HepG2 (cell line): ENCODE data around the gene CEP128. TPM values are rescaled to one million over a fixed set of nuclear protein-coding genes. Genes with fewer than 3 reads are reported as not detected.

Experiments
- ATAC-seq: fragments of 200-7000 bp; cut with Tn5 transposase; 3 replicates; pipeline ENCODE4 v1.9.1; 2020; ENCODE audit warnings: mild to moderate bottlenecking, moderate library complexity
- BruUV-seq: library from RNA; stranded (reverse); fragments of 400-500 nt; replicated peaks from 2 replicates; lab custom pipeline; 2021; lab: Mats Ljungman, UMichigan
- CTCF ChIA-PET: fragments of 300-600 bp; formaldehyde crosslinking; extraction: SDS; loops from one replicate; lab custom pipeline; 2021; ENCODE audit warnings: low total read pairs, inconsistent platforms, low intra/inter-chr PET ratio; lab: Yijun Ruan, JAX
- POLR2A ChIA-PET: fragments of 350-600 bp; sonication (Branson Sonifier 250); formaldehyde crosslinking; loops from one replicate; lab custom pipeline; 2020; ENCODE audit warnings: antibody characterized with exemption, inconsistent platforms; lab: Yijun Ruan, JAX
- DNase-seq: peaks from one replicate; pipeline ENCODE4 v3.0.0-alpha.2; 2015; ENCODE audit warnings: low spot score
- FAIRE-seq: peaks from 3 replicates; lab custom pipeline; 2011; peaks lifted over from hg19 to GRCh38; lab: Jason Lieb, UNC
- H2AFZ ChIP-seq: one replicate; pipeline ENCODE4 v1.6.1; 2011; ENCODE audit warnings: low read length, inconsistent platforms
- H3K27ac ChIP-seq: fragments of 300-600 bp; 3 replicates; pipeline ENCODE4 v1.8.0; 2011; ENCODE audit warnings: mixed run types, mild to moderate bottlenecking, mixed read lengths, low read length, inconsistent platforms; ENCODE audit not compliant: insufficient read depth; ENCODE audit errors: extremely low read length
- H3K27me3 ChIP-seq, 2 experiments: fragments of 200-600 bp in 1 of 2; 2 replicates in 1 of 2; 3 replicates in 1 of 2; pipeline versions ENCODE4 v1.6.0 to v1.8.0; 2011; ENCODE audit warnings: low read length in 2 of 2, mild to moderate bottlenecking in 2 of 2, moderate library complexity in 2 of 2, inconsistent platforms in 1 of 2; ENCODE audit not compliant: insufficient read depth in 2 of 2, control insufficient read depth in 1 of 2
- H3K36me3 ChIP-seq, 2 experiments: fragments of 200-600 bp in 1 of 2; replicated peaks in 1 of 2; 2 replicates in 1 of 2; 3 replicates in 1 of 2; pipeline versions ENCODE4 v1.5.1 to v1.8.0; 2011; ENCODE audit warnings: low read length in 2 of 2, inconsistent platforms in 1 of 2; ENCODE audit not compliant: insufficient read depth in 2 of 2, control insufficient read depth in 1 of 2
- H3K4me1 ChIP-seq: 2 replicates; pipeline ENCODE4 v1.5.1; 2012; ENCODE audit warnings: low read length, inconsistent platforms; ENCODE audit not compliant: insufficient read depth
- H3K4me2 ChIP-seq: 2 replicates; pipeline ENCODE4 v1.6.0; 2011; ENCODE audit warnings: low read depth, low read length, inconsistent platforms
- H3K4me3 ChIP-seq, 3 experiments: fragments of 200-600 bp in 1 of 3; sonication (generic), shearing (Covaris generic) in 1 of 3; replicated peaks in 1 of 3; 2 replicates each; pipeline ENCODE4 v1.5.1; 2011 to 2016; ENCODE audit warnings: low read length in 3 of 3, inconsistent platforms in 2 of 3, low read depth in 2 of 3, mild to moderate bottlenecking in 2 of 3, control low read depth in 1 of 3, mixed read lengths in 1 of 3; ENCODE audit not compliant: insufficient read depth in 1 of 3
- H3K79me2 ChIP-seq: one replicate; pipeline ENCODE4 v1.6.1; 2011; ENCODE audit warnings: low read length, inconsistent platforms; ENCODE audit not compliant: insufficient read depth
- H3K9ac ChIP-seq: 2 replicates; pipeline ENCODE4 v1.6.0; 2011; ENCODE audit warnings: mild to moderate bottlenecking, low read depth, low read length, inconsistent platforms; ENCODE audit not compliant: insufficient read depth
- H3K9me3 ChIP-seq: 2 replicates; pipeline ENCODE4 v1.5.1; 2012; ENCODE audit warnings: mild to moderate bottlenecking, low read length
- H4K20me1 ChIP-seq: 2 replicates; pipeline ENCODE4 v1.6.0; 2011; ENCODE audit warnings: inconsistent platforms, mild to moderate bottlenecking, low read length, moderate library complexity; ENCODE audit not compliant: insufficient read depth
- AHR ChIP-seq: IDR thresholded peaks from 2 replicates; pipeline ENCODE4 v1.6.1; 2018; ENCODE audit warnings: missing genetic modification reagents, missing compliant biosample characterization
- CEBPB ChIP-seq: IDR thresholded peaks from 2 replicates; pipeline ENCODE4 v1.6.1; 2011; ENCODE audit warnings: low read depth, low read length, improper control_type of control experiment, borderline replicate concordance
- GZF1 ChIP-seq: sonication (generic); formaldehyde crosslinking; IDR thresholded peaks from 2 replicates; pipeline ENCODE4 v1.5.1; 2020; ENCODE audit warnings: mild to moderate bottlenecking, missing genetic modification reagents
- KDM4B ChIP-seq: sonication (generic); formaldehyde crosslinking; IDR thresholded peaks from 2 replicates; pipeline ENCODE4 v1.4.0; 2020; ENCODE audit warnings: missing genetic modification reagents
- KDM6A ChIP-seq: IDR thresholded peaks from 2 replicates; pipeline ENCODE4 v1.6.1; 2016; ENCODE audit warnings: low read depth
- MIER2 ChIP-seq: IDR thresholded peaks from 2 replicates; pipeline ENCODE4 v1.6.1; 2016; ENCODE audit warnings: missing biosample characterization, missing genetic modification reagents
- MXD3 ChIP-seq: IDR thresholded peaks from 2 replicates; pipeline ENCODE4 v1.6.1; 2016; ENCODE audit warnings: mild to moderate bottlenecking, missing biosample characterization, missing genetic modification reagents
- NR2C2 ChIP-seq: sonication (generic); formaldehyde crosslinking; IDR thresholded peaks from 2 replicates; pipeline ENCODE4 v1.4.0; 2020; ENCODE audit warnings: missing genetic modification reagents, mild to moderate bottlenecking, moderate library complexity, borderline replicate concordance
- NR2F2 ChIP-seq: IDR thresholded peaks from 2 replicates; pipeline ENCODE4 v1.6.1; 2012; ENCODE audit warnings: low read depth, inconsistent platforms, borderline replicate concordance
- PPARG ChIP-seq: conservative IDR thresholded peaks from 2 replicates; pipeline ENCODE4 v1.6.1; 2016; ENCODE audit warnings: missing biosample characterization, missing genetic modification reagents
- SMARCC2 ChIP-seq: fragments of 450-650 bp; IDR thresholded peaks from 2 replicates; pipeline ENCODE4 v1.6.1; 2017; ENCODE audit warnings: antibody characterized with exemption, mild to moderate bottlenecking
- TARDBP ChIP-seq: sonication (generic); formaldehyde crosslinking; IDR thresholded peaks from 2 replicates; pipeline ENCODE4 v1.8.0; 2022; ENCODE audit warnings: mild to moderate bottlenecking, missing genetic modification reagents
- TRIM22 ChIP-seq: fragments of 450-650 bp; IDR thresholded peaks from 2 replicates; pipeline ENCODE4 v1.6.1; 2017
- U2AF1 ChIP-seq: fragments of 200-400 bp; formaldehyde crosslinking; optimal IDR thresholded peaks from 2 replicates; pipeline ENCODE3; 2017; ENCODE audit warnings: mild to moderate bottlenecking, low read depth, low read length
- ZEB1 ChIP-seq: IDR thresholded peaks from 2 replicates; pipeline ENCODE4 v1.6.1; 2012; ENCODE audit warnings: mild to moderate bottlenecking, low read depth, inconsistent platforms; ENCODE audit not compliant: insufficient replicate concordance
- ZFAT ChIP-seq: sonication (generic); formaldehyde crosslinking; conservative IDR thresholded peaks from 2 replicates; pipeline ENCODE4 v1.8.1; 2023; ENCODE audit warnings: missing genetic modification reagents, inconsistent platforms
- ZNF10 ChIP-seq: sonication (generic); formaldehyde crosslinking; IDR thresholded peaks from 2 replicates; pipeline ENCODE4 v1.4.0; 2020; ENCODE audit warnings: mild to moderate bottlenecking, low read depth, missing genetic modification reagents, borderline replicate concordance
- ZNF530 ChIP-seq: sonication (generic); formaldehyde crosslinking; IDR thresholded peaks from 2 replicates; pipeline ENCODE4 v1.5.0; 2020; ENCODE audit warnings: low read depth, mild to moderate bottlenecking, missing genetic modification reagents
- ZNF558 ChIP-seq: sonication (generic); formaldehyde crosslinking; IDR thresholded peaks from 2 replicates; pipeline ENCODE4 v1.9.0; 2022; ENCODE audit warnings: mild to moderate bottlenecking, missing genetic modification reagents, borderline replicate concordance
- WGBS: methylation state at CpG from one replicate; pipeline ENCODE4 v1.1.6; 2017; ENCODE audit warnings: low lambda C conversion rate; 5-methylcytosine and 5-hydroxymethylcytosine counted together
- in situ Hi-C: cut with HindIII; loops from 2 replicates; pipeline ENCODE4 v1.10.0; 2017; ENCODE audit warnings: low pct_unique_long_range_greater_than_20kb; ENCODE audit not compliant: extremely low pct_ligation_motif_present
- intact Hi-C: fragments of 100-400 bp; cut with micrococcal nuclease; formaldehyde crosslinking; loops from one replicate; pipeline ENCODE4 v1.10.0; 2022; ENCODE audit not compliant: unreplicated experiment
- polyA plus RNA-seq, 8 experiments: library from polyadenylated mRNA; depleted of rRNA in 3 of 8; stranded (reverse) in 7 of 8; unstranded in 1 of 8; fragments of >200 nt; fragmentation: Illumina TruSeq in 4 of 8; extraction: Trizol in 4 of 8; gene quantifications; 2 replicates each; pipeline versions ENCODE4 v1.2.1 to v1.2.3, GENCODE V29; 2011 to 2016; ENCODE audit warnings: low read depth in 4 of 8, missing spikeins in 1 of 8, mixed read lengths in 1 of 8; ENCODE audit not compliant: insufficient read depth in 1 of 8
- total RNA-seq, 5 experiments: library from RNA; depleted of rRNA; stranded (reverse); fragments of >200 nt; fragmentation: Illumina TruSeq; extraction: Trizol; gene quantifications; 2 replicates each; pipeline ENCODE4 v1.2.3, GENCODE V29; 2016; ENCODE audit warnings: low read depth in 1 of 5
- TF ChIP-seq, protein P1 (sequence below): sonication (generic); formaldehyde crosslinking; IDR thresholded peaks from 2 replicates; pipeline ENCODE4 v1.8.0; 2022; ENCODE audit warnings: mild to moderate bottlenecking, missing genetic modification reagents, moderate library complexity

The CEP128 gene
- total and polyA plus RNA-seq, 2 of the 13 experiments (the other 11 are each of a cell fraction or from before 2014, with no cell fraction given), result 1.3 to 7.5 TPM

DNA sequence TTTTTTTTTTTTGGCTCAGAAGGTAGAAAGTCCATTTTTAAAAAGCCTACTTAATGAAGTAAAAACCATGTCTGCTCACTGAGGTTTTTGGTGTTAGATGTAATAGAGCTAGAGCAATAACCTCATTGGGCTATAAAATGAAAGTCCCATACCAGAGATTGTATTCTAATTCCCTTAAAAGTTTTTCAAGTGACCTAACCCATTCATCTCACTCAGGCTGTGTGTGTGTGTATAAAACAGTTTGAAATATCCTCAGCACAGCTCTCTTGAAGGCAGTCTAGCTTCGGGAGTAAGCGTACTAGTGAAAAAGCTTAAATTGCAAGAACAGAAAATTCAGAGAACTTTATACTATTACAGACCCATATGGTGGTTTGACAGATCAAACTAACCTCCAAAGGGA lies 313.8 kb downstream of the CEP128 start:
- H3K4me2 ChIP-seq, result no peak overlapping the region
- no TSS peak for BruUV-seq
- TF ChIP-seq TRIM22 (no peak), GZF1 (CRISPR knock-in tag) (no peak), ZNF558 (CRISPR knock-in tag) (no peak), PPARG (CRISPR knock-in tag) (no peak)
- ATAC-seq, result no peak
- in situ Hi-C loops (no loop called here), intact Hi-C loops (no loop called here)
- H3K79me2 ChIP-seq, result no peaks in the 10 kb centered on the region
- H3K27me3 ChIP-seq, result no peaks in the 10 kb centered on the region
- no peaks in the 10 kb centered on the region for H4K20me1 ChIP-seq
- DNase-seq, result no peak
- H3K4me3 ChIP-seq, result no peak overlapping the region
- no peaks in the 10 kb centered on the region for H3K9me3 ChIP-seq
- 94% methylated on average over 2 of the region's 2 CpGs for WGBS
- no peak for FAIRE-seq
- ChIA-PET POLR2A (no interaction called here), CTCF (no interaction called here)
- H3K9ac ChIP-seq, result no peak overlapping the region
- H3K36me3 ChIP-seq, result no peaks in the 10 kb centered on the region
- H2AFZ ChIP-seq, result no peak overlapping the region
- peaks cover 12% of the 10 kb centered on the region for H3K4me1 ChIP-seq
- H3K27ac ChIP-seq, result no peak overlapping the region

GRCh38 chr14:80624581-80624980 lies 317.0 kb downstream of the CEP128 start:
- Histone ChIP-seq H4K20me1 (no peaks in the 10 kb centered on the region), H3K27me3 (no peaks in the 10 kb centered on the region), H3K79me2 (no peaks in the 10 kb centered on the region), H3K4me3 (no peak overlapping the region), H3K36me3 (no peaks in the 10 kb centered on the region), H3K27ac (no peak overlapping the region), H3K9me3 (no peaks in the 10 kb centered on the region), H2AFZ (no peak overlapping the region), H3K4me2 (no peak overlapping the region), H3K4me1 (peaks cover 12% of the 10 kb centered on the region), H3K9ac (no peak overlapping the region)
- ChIA-PET POLR2A (no interaction called here), CTCF (no interaction called here)
- FAIRE-seq, result no peak
- DNase-seq, result no peak
- intact Hi-C loops, result no loop called here
- WGBS, result 80% methylated on average over 1 of the region's 1 CpG
- no peak for ATAC-seq
- no TSS peak for BruUV-seq
- in situ Hi-C loops, result no loop called here
- TF ChIP-seq ZNF10 (no peak), ZFAT (CRISPR knock-in tag) (no peak), SMARCC2 (no peak), CEBPB (no peak), AHR (CRISPR knock-in tag) (no peak), ZNF530 (CRISPR knock-in tag) (no peak), TARDBP (CRISPR knock-in tag) (no peak), U2AF1 (no peak), KDM6A (CRISPR knock-in tag) (no peak), MIER2 (CRISPR knock-in tag) (no peak), KDM4B (CRISPR knock-in tag) (no peak), MXD3 (CRISPR knock-in tag) (no peak), NR2C2 (CRISPR knock-in tag) (no peak), ZEB1 (no peak), NR2F2 (no peak)
- TF ChIP-seq, protein P1, sequence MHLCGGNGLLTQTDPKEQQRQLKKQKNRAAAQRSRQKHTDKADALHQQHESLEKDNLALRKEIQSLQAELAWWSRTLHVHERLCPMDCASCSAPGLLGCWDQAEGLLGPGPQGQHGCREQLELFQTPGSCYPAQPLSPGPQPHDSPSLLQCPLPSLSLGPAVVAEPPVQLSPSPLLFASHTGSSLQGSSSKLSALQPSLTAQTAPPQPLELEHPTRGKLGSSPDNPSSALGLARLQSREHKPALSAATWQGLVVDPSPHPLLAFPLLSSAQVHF, result no peak
